Activated CD8-positive, alpha-beta T cell treated with anti-CD3 and anti-CD28 coated beads, Interleukin-2, amount 10 ng/mL, durations not matched to agents 7 days and 5 days (primary cell): ENCODE data around the gene MTFR1L. TPM values are rescaled to one million over a fixed set of nuclear protein-coding genes. Genes with fewer than 3 reads are reported as not detected.

ENCODE experiments used
- ATAC-seq: fragments of 150-1000 bp; cut with Tn5 transposase; one replicate; pipeline ENCODE4 v1.10.0; 2021; ENCODE audit warnings: moderate library complexity
- CTCF ChIA-PET: fragments of 350-600 bp; sonication (Branson Sonifier 250); formaldehyde crosslinking; loops from one replicate; lab custom pipeline; 2021; ENCODE audit warnings: antibody characterized with exemption; lab: Charles Lee
- POLR2A ChIA-PET: fragments of 350-600 bp; sonication (Branson Sonifier 250); formaldehyde crosslinking; loops from one replicate; lab custom pipeline; 2021; ENCODE audit warnings: antibody characterized with exemption; lab: Charles Lee
- DNase-seq: peaks from one replicate; pipeline ENCODE4 v3.0.0-alpha.2; 2020
- H3K27ac Mint-ChIP-seq: one replicate; pipeline ENCODE4 v1.8.0; 2021; ENCODE audit warnings: mild to moderate bottlenecking, mixed read lengths
- H3K27me3 Mint-ChIP-seq: one replicate; pipeline ENCODE4 v1.8.0; 2021; ENCODE audit warnings: low read depth, mixed read lengths
- H3K36me3 Mint-ChIP-seq: one replicate; pipeline ENCODE4 v1.8.0; 2021; ENCODE audit warnings: low read depth, mixed read lengths
- H3K4me1 Mint-ChIP-seq: one replicate; pipeline ENCODE4 v1.8.0; 2021; ENCODE audit warnings: low read depth, mixed read lengths
- H3K4me3 Mint-ChIP-seq: one replicate; pipeline ENCODE4 v1.8.0; 2021; ENCODE audit warnings: mild to moderate bottlenecking, mixed read lengths
- H3K9me3 Mint-ChIP-seq: one replicate; pipeline ENCODE4 v1.8.0; 2022; ENCODE audit warnings: mixed read lengths; ENCODE audit not compliant: insufficient read depth
- total RNA-seq, 2 experiments: library from RNA; stranded (reverse); gene quantifications; one replicate each; pipeline ENCODE4 v1.2.3, GENCODE V29; 2021

The MTFR1L gene
- total RNA-seq, 2 experiments from 2014 or later: 26.2 to 26.7 TPM

DNA sequence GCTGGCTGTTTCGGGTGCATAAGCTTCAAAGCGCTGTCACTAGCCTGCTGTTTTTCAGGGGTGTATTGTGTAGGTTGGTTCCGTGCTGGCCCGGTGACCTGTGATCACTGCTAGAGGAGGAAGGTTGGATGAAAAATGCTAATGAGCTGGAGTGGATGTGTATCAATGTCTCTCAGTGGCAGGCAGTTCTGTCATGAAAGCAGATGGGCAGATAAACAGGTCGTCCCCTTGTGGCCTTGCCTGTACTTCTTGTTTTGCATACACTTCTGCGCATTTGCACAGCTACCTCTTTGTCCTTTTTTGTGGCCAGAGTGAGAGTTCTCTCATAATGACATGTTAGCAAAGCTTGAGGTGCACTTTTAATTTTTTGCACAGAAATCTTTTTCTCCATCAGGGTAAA lies 16.8 kb upstream of the MTFR1L start:
- POLR2A ChIA-PET: no interaction called here
- Mint-ChIP-seq H3K36me3 (no peaks in the 10 kb centered on the region), H3K27ac (no peak overlapping the region), H3K4me1 (peaks cover 23% of the 10 kb centered on the region), H3K9me3 (no peaks in the 10 kb centered on the region), H3K27me3 (peaks cover 6% of the 10 kb centered on the region), H3K4me3 (no peak overlapping the region)
- ATAC-seq (no peak), DNase-seq (no peak)
- CTCF ChIA-PET: interaction anchor here (0.7 to 7.1 kb wide), 6 partner anchors 101 to 301 kb away, joined by 3 to 68 read pairs (median 3); no protein-coding TSS in a partner anchor

- POLR2A ChIA-PET: no interaction called here
- H3K9me3 Mint-ChIP-seq: no peaks in the 10 kb centered on the region
- H3K4me1 Mint-ChIP-seq: peaks cover 20% of the 10 kb centered on the region
These were observed 16.4 kb upstream of the MTFR1L start for GRCh38 chr1:25803368-25803767.

DNA sequence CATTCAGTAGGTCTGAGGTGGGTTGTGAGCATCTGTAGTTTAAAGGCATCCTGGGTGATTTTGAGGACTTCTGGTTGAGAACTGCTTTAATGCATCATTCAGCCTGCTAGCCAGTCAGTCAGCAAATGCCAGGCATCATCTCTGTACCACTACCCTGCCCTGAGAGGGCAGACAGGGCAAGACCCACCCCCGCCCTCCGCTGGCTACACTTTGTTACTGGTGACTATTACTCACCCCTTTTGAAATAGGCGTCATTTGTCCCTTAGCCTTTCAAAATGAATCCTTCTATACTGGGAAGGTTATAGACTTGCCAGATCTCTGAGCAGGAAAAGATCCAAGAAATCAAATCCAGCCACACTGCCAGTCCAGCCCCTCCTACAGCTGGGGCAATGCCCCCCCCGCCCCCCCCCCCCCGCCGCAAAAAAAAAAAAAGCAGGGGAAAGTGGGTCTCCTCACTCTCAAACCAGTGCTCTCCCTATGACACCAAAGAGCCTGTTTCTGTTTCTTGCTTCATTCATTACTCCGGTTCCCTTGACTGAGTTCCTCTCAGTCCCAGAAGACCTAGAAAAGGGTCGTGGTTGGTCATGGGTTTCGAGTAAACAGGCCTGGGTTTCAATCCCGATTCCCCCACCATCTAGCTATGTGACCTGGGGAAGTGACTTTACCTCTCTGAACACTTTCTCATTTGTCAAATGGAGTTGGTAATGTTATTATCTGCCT lies 15.3 kb upstream of the MTFR1L start:
- Mint-ChIP-seq H3K4me3 (no peak overlapping the region), H3K4me1 (peaks cover 15% of the 10 kb centered on the region), H3K27ac (no peak overlapping the region), H3K9me3 (no peaks in the 10 kb centered on the region), H3K27me3 (peaks cover 6% of the 10 kb centered on the region), H3K36me3 (no peaks in the 10 kb centered on the region)
- ATAC-seq (no peak), DNase-seq (no peak)
- CTCF ChIA-PET: interaction anchor here (1.1 to 1.6 kb wide), 2 partner anchors 180 to 190 kb away, joined by 3 to 4 read pairs; no protein-coding TSS in a partner anchor
- POLR2A ChIA-PET: no interaction called here

More at GRCh38 chr1:25803368-25803767, 16.4 kb upstream of the MTFR1L start:
- ATAC-seq (no peak), DNase-seq (no peak)
- CTCF ChIA-PET: interaction anchor here (0.7 to 7.1 kb wide), 7 partner anchors 92 to 302 kb away, joined by 3 to 68 read pairs (median 3); no protein-coding TSS in a partner anchor
- Mint-ChIP-seq H3K27me3 (peaks cover 6% of the 10 kb centered on the region), H3K36me3 (no peaks in the 10 kb centered on the region), H3K4me3 (no peak overlapping the region), H3K27ac (no peak overlapping the region)

- no peaks in the 10 kb centered on the region for H3K36me3 Mint-ChIP-seq
- CTCF ChIA-PET: interaction anchor here (1.1 to 1.6 kb wide), 2 partner anchors 181 to 191 kb away, joined by 3 to 4 read pairs; no protein-coding TSS in a partner anchor
- H3K27ac Mint-ChIP-seq: no peak overlapping the region
- DNase-seq (no peak), ATAC-seq (no peak)
- POLR2A ChIA-PET: interaction anchor here (0.5 to 0.6 kb wide), 3 partner anchors 155 to 306 kb away, joined by 3 to 5 read pairs (median 5); no protein-coding TSS in a partner anchor
- peaks cover 13% of the 10 kb centered on the region for H3K4me1 Mint-ChIP-seq
- H3K9me3 Mint-ChIP-seq: no peaks in the 10 kb centered on the region
- H3K27me3 Mint-ChIP-seq: peaks cover 6% of the 10 kb centered on the region
- H3K4me3 Mint-ChIP-seq: no peak overlapping the region
These were observed 14.5 kb upstream of the MTFR1L start for GRCh38 chr1:25804964-25805862.

DNA sequence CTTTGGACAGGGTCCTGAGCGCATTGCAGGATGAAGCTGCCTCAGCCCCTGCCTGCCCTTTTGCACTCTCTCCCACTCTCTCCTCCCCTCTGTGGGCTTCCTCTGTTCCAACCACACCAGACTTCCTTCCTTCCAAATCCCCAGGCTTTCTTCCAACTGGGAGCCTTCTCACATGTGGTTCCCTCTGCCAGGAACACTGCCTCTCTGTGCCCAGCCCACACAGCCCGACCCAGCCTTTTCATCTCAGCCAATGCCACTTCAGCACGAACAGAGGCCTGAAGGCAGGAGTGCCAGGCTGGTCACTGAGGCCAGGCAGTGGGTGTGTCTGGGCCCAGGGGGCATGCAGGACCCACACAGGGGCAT lies 13.9 kb upstream of the MTFR1L start:
- ChIA-PET CTCF (interaction anchor here (1.1 kb wide), 1 partner anchor 182 kb away, joined by 3 read pairs; no protein-coding TSS in a partner anchor), POLR2A (interaction anchor here (0.6 kb wide), 2 partner anchors 286 to 307 kb away, joined by 3 to 5 read pairs; no protein-coding TSS in a partner anchor)
- Mint-ChIP-seq H3K4me1 (peaks cover 10% of the 10 kb centered on the region), H3K36me3 (no peaks in the 10 kb centered on the region), H3K27ac (no peak overlapping the region), H3K27me3 (peaks cover 2% of the 10 kb centered on the region), H3K9me3 (no peaks in the 10 kb centered on the region), H3K4me3 (no peak overlapping the region)
- no peak for DNase-seq
- ATAC-seq: no peak

DNA sequence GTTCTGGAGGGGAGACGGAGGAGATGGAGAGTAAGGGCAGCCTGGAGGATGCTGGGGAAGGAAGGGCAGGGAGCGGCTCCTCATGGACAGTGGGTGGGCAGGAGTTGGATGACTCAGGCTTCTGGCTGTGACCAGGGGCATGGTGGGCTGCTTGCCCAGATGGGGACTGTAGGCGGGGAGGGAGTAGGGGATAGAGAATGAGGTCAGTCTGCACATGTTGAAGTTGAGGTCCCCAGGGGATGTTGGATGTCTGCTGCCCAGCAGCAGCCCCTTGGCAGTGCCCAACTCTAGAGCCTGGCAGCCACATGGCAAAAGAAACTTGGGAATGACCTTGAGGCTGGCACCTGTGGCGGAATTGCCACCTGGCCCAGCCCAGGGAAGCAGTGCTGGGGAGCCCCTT lies 13.3 kb upstream of the MTFR1L start:
- H3K4me1 Mint-ChIP-seq: peaks cover 11% of the 10 kb centered on the region
- no peaks in the 10 kb centered on the region for H3K36me3 Mint-ChIP-seq
- ATAC-seq: no peak
- DNase-seq: no peak
- peaks cover 2% of the 10 kb centered on the region for H3K27me3 Mint-ChIP-seq
- H3K9me3 Mint-ChIP-seq: no peaks in the 10 kb centered on the region
- ChIA-PET POLR2A (interaction anchor here (0.6 kb wide), 1 partner anchor 286 kb away, joined by 3 read pairs; no protein-coding TSS in a partner anchor), CTCF (no interaction called here)
- no peak overlapping the region for H3K4me3 Mint-ChIP-seq
- no peak overlapping the region for H3K27ac Mint-ChIP-seq

- CTCF ChIA-PET: interaction anchor here (1.0 to 4.5 kb wide), 5 partner anchors 8 to 304 kb away, joined by 3 to 24 read pairs (median 8); partner anchors contain the start of gene SELENON
These were observed 12.0 kb upstream of the MTFR1L start for GRCh38 chr1:25807480-25808390.

GRCh38 chr1:25808481-25809244 lies 11.1 kb upstream of the MTFR1L start:
- no peaks in the 10 kb centered on the region for H3K36me3 Mint-ChIP-seq
- H3K9me3 Mint-ChIP-seq: no peaks in the 10 kb centered on the region
- peaks cover 2% of the 10 kb centered on the region for H3K27me3 Mint-ChIP-seq
- ChIA-PET POLR2A (no interaction called here), CTCF (interaction anchor here (0.9 to 4.5 kb wide), 9 partner anchors 9 to 319 kb away, joined by 3 to 24 read pairs (median 3); partner anchors contain the start of gene SELENON)
- H3K4me3 Mint-ChIP-seq: no peak overlapping the region
- DNase-seq (no peak), ATAC-seq (no peak)
- H3K27ac Mint-ChIP-seq: no peak overlapping the region
- H3K4me1 Mint-ChIP-seq: peaks cover 5% of the 10 kb centered on the region

More at GRCh38 chr1:25807480-25808390, 12.0 kb upstream of the MTFR1L start:
- POLR2A ChIA-PET: interaction anchor here (0.6 kb wide), 1 partner anchor 518 kb away, joined by 3 read pairs; no protein-coding TSS in a partner anchor
- ATAC-seq (no peak), DNase-seq (no peak)
- Mint-ChIP-seq H3K4me1 (peaks cover 9% of the 10 kb centered on the region), H3K4me3 (no peak overlapping the region), H3K36me3 (no peaks in the 10 kb centered on the region), H3K27me3 (peaks cover 2% of the 10 kb centered on the region), H3K27ac (no peak overlapping the region), H3K9me3 (no peaks in the 10 kb centered on the region)

DNA sequence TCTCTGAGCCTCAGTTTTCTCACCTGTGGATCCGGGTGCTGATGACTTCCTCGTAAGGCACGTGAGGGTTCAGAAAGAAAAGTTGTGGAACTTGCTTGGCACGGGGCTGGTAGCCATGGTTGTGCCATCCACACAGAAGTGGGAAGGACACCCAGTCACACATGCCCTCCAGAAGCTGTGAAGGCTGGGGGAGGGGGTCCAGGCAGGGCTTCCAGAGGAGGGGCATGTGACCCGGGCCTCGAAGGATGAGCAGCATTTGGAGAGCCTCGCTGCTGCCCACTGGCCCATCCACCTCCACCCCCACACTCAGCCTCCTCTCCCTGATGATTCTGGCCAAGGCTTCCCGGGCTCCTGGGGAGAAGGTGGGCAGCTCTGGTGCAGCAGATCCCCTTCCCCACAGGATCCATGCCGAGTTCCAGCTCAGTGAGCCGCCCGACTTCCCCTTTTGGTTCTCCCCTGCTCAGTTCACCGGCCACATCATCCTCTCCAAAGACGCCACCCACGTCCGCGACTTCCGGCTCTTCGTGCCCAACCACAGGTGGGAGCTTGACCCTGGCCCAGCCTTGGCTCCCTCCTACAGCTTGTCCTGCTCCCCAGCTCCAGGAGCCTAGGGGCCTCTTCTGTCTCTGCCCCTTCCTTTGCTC lies 10.3 kb upstream of the MTFR1L start:
- Mint-ChIP-seq H3K27me3 (no peaks in the 10 kb centered on the region), H3K27ac (no peak overlapping the region), H3K4me3 (no peak overlapping the region), H3K36me3 (no peaks in the 10 kb centered on the region), H3K9me3 (no peaks in the 10 kb centered on the region), H3K4me1 (peaks cover 7% of the 10 kb centered on the region)
- ATAC-seq (no peak), DNase-seq (no peak)
- ChIA-PET CTCF (interaction anchor here (0.7 to 4.5 kb wide), 13 partner anchors 10 to 320 kb away, joined by 3 to 24 read pairs (median 3); partner anchors contain the start of gene SELENON), POLR2A (no interaction called here)

DNA sequence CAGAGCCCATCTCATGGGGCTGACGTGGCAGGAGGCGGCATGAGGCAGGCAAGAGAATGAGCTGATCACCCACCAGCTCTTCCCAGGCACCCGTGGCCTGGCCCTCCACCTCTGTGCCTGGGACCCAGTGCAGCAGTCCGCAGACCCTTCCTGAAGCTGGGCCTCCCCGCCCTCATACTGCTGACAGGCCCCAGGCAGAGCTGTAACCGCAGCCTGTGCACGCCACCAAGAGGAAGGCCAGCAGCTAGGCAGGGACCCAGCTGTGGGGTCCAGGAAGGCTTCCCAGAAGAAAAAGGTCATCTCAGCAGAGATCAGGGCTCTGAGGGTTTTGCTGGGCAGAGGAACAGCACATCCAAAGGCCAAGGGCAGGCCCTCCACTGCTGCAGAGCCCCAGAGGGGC lies 9.8 kb upstream of the MTFR1L start:
- H3K4me1 Mint-ChIP-seq: peaks cover 7% of the 10 kb centered on the region
- CTCF ChIA-PET: interaction anchor here (0.7 to 4.5 kb wide), 14 partner anchors 10 to 320 kb away, joined by 3 to 24 read pairs (median 4); partner anchors contain the start of genes PAFAH2 and SELENON
- no peaks in the 10 kb centered on the region for H3K36me3 Mint-ChIP-seq
- no peaks in the 10 kb centered on the region for H3K27me3 Mint-ChIP-seq
- H3K27ac Mint-ChIP-seq: no peak overlapping the region
- POLR2A ChIA-PET: no interaction called here
- H3K9me3 Mint-ChIP-seq: no peaks in the 10 kb centered on the region
- ATAC-seq (no peak), DNase-seq (no peak)
- H3K4me3 Mint-ChIP-seq: no peak overlapping the region
